ENCODE data around the gene LYSMD1.

DNA sequence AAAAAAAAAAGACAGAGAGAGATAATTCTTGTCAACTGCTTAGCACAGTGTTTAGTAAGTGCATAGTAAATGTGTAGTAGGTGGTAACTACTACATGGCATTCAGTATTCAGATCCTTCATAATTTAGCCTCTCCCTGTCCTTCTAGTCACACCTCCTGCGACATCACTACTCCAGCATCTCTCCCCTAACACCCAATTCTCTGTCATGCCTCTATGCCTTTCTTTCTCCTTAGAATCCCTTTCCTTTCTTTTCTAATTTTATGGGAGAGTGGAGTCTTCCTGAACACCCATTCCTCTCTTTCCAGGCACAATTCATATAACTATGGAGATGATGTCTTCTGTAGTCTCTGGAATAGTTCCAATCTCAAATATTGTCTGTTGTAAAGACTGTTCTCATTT lies 28.2 kb upstream of the LYSMD1 start:
- no peak for TF ChIP-seq POLR2A (IDR thresholded peaks at IDR 0.05)
- TF ChIP-seq, protein P1, sequence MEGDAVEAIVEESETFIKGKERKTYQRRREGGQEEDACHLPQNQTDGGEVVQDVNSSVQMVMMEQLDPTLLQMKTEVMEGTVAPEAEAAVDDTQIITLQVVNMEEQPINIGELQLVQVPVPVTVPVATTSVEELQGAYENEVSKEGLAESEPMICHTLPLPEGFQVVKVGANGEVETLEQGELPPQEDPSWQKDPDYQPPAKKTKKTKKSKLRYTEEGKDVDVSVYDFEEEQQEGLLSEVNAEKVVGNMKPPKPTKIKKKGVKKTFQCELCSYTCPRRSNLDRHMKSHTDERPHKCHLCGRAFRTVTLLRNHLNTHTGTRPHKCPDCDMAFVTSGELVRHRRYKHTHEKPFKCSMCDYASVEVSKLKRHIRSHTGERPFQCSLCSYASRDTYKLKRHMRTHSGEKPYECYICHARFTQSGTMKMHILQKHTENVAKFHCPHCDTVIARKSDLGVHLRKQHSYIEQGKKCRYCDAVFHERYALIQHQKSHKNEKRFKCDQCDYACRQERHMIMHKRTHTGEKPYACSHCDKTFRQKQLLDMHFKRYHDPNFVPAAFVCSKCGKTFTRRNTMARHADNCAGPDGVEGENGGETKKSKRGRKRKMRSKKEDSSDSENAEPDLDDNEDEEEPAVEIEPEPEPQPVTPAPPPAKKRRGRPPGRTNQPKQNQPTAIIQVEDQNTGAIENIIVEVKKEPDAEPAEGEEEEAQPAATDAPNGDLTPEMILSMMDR (IDR thresholded peaks at IDR 0.05 in 8 of 11, conservative IDR thresholded peaks at IDR 0.05 in 3 of 11), result no peak
